EH (cell line): Measurements from ENCODE around the gene NUSAP1.
"Not testable (repeated sequence)": the region's sequence is repeated elsewhere in the genome, so short reads cannot be mapped to it uniquely, and the experiment has no call there.

Experiments used
- DNase-seq: peaks from one replicate; pipeline ENCODE4 v3.0.0-alpha.2; 2015; ENCODE audit warnings: low read depth

The NUSAP1 gene, protein sequence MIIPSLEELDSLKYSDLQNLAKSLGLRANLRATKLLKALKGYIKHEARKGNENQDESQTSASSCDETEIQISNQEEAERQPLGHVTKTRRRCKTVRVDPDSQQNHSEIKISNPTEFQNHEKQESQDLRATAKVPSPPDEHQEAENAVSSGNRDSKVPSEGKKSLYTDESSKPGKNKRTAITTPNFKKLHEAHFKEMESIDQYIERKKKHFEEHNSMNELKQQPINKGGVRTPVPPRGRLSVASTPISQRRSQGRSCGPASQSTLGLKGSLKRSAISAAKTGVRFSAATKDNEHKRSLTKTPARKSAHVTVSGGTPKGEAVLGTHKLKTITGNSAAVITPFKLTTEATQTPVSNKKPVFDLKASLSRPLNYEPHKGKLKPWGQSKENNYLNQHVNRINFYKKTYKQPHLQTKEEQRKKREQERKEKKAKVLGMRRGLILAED

DNA sequence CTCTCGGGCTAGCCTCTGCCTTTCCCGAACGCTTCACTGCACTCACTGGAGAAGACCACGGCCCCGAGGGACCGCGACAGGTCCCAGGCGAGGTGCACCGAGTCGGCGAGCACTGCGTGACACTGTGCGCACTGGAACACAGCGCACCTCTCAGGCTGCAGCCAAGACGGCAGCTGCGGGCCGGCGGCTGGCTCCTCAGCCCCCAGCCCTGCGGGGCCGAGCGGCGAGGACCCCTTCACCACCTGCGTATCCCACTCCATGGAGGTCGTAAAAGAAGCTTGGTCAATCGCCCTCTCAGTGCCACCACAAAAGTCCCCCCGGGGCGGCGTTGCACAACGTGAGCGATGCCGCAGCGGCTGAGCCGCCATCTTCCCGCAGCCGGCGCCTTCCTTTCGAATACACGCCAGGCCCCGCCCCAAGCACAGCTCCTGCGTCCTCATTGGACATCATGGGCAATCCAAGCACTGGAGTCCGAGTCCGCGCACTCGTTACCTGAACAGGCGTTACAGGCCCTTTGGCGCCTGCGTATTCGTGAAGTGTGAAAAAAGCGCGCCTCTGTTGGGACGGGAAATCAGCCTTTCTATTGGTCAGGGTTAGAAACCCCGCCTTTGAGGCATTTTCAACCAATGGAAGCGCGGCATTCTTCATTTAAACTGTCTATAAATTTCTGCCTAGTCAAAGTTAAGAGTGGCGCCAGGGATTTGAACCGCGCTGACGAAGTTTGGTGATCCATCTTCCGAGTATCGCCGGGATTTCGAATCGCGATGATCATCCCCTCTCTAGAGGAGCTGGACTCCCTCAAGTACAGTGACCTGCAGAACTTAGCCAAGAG is at the start of gene NUSAP1, which contains the start of gene OIP5:
Gene NUSAP1, plus strand, starts transcription at position 688 of the 832 bp plus-strand sequence. Its CDS starts 77 bp downstream, at position 765.
Gene OIP5, minus strand, starts transcription at position 398 of the 832 bp plus-strand sequence. Its CDS starts 30 bp downstream, at position 368.
- peak; percentile 100 for DNase-seq

DNA sequence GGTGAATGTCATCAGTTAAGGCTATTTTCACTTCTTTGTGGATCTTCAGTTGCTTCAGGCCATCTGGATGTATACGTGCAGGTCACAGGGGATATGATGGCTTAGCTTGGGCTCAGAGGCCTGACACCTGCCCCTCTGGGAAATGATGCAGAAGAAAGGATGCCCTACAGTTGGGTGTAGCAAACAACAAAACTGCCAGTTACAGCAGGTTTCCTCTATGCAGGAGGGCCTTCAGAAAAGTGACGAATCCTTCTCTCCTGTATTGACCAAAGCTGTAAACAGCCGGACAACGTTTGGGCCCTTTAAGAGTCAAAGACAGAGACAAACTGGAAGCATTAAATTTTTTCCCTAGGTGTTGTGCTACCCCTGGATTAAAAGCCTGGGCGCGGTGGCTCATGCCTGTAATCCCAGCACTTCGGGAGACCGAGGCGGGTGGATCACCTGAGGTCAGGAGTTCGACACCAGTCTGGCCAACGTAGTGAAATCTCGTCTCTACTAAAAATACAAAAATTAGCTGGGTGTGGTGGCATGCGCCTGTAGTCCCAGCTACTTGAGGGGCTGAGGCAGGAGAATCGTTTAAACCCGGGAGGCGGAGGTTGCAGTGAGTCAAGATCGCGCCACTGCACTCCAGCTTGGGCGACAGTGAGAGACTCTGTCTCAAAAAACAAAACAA is 49.6 kb upstream of the NUSAP1 start:
- DNase-seq: not testable (repeated sequence)

DNA sequence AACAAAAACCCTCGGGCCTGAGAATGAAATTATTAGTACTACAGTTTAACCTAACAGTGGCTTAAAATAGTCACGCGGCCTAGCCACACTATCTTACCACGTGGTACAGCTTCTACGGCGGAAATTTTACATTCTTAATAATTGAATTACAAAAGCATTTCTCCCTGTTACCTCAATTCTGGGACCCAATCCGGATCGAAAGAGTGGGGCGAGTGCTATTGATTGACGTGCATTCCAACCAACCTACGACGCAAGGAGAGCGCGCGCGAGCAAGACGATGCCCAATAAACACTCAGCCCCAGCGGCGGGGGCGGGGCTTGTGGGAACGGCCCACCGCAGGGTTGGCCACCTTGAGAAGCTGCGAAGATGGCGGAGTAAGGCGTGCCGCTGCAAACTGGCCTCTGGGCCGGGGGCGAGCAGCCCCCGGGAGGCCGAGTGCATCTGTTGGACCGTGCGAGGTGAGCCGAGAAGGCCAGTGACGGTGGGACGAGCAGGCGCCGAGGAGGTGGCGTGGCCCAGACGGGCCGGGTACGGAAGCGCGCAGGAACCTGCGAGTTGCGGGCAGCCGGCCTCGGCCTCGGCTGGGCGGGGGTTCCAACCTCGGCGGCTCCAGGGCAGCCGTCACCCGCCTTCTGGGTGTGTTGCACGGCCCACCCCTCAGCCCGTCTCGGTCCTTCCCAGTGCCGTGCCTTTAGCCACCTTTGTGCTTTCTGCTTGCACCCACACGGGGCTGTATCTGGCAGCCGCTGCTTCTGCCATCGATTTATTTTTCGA is 48.8 kb upstream of the NUSAP1 start:
- peak; percentile 99 for DNase-seq

GRCh38 chr15:41284427-41285177 is 48.1 kb upstream of the NUSAP1 start:
- DNase-seq: peak; percentile 27

DNA sequence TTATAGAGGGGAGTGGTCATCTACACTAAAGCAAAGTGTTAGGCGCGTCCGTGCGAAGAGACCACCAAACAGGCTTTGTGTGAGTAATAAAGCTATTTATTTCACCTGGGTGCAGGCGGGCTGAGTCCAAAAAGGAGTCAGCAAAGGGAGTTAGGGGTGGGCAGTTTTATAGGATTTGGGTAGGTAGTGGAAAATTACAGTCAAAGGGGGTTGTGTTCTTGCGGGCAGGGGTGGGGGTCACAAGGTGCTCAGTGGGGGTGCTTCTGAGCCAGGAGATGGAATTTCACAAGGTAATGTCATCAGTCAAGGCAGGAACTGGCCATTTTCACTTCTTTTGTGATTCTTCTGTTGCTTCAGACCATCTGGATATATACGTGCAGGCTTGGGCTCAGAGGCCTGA is 47.4 kb upstream of the NUSAP1 start:
- DNase-seq: no peak

- peak; percentile 61 for DNase-seq
These were observed 45.9 kb upstream of the NUSAP1 start for GRCh38 chr15:41286665-41287333.

DNA sequence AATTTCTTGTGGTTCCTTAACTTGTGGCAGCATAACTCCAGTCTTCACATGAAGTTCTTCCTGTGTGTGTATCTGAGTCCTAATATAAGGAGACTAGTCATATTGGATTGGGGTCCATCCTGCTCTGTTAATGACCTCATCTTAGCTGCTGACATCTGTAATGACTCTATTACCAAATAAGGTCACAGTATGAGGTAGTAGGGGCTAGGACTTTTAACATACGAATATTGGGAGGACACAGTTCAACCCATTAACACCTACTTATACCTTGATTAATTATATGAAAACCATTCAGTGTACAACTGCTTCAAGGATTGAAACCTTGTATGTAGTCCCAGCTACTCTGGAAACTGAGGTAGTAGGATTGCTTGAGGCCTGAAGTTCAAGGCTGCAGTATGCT is 44.2 kb upstream of the NUSAP1 start:
- no peak for DNase-seq

GRCh38 chr15:41289953-41290352 is 42.7 kb upstream of the NUSAP1 start:
- no peak for DNase-seq

DNA sequence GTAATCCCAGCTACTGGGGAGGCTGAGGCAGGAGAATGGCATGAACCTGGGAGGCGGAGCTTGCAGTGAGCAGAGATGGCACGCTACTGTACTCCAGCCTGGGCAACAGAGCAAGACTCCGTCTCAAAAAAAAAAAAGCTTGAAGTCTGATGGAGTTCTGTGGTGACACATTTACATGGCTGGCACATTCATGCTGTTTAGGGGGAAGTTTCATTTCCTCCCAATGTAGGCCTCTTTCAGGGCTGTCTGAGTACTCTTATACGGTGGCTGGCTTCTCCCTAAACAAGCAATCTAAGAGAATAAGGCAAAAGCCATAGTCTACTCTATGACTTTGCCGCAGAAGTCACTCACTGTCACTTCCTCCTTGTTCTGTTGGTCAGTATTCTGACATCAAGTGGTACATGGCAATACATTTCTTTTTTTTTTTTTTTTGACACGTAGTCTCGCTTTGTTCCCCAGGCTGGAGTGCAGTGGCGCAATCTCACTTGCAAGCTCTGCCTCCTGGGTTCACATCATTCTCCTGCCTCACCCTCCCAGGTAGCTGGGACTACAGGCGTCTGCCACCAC is 41.5 kb upstream of the NUSAP1 start:
- DNase-seq: no peak

DNA sequence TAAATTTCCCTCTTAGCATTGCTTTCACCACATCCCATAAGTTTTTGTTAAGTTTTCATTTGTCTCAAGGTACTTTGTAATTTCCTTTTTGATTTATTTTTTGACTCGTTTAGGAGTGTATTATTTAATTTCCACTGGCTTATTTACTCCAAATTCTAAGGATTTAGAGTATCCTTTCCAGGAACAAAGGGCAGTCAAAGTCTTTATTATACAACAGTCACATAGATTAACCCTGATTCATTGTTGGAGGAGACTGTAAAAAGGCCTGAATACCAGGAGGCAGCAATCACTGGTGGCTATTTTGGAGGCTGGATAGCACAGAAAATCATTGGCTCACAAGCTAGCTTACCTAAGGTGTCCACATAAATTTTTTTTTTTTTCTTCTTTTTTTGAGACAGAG is 40.2 kb upstream of the NUSAP1 start:
- peak; percentile 28 for DNase-seq

DNA sequence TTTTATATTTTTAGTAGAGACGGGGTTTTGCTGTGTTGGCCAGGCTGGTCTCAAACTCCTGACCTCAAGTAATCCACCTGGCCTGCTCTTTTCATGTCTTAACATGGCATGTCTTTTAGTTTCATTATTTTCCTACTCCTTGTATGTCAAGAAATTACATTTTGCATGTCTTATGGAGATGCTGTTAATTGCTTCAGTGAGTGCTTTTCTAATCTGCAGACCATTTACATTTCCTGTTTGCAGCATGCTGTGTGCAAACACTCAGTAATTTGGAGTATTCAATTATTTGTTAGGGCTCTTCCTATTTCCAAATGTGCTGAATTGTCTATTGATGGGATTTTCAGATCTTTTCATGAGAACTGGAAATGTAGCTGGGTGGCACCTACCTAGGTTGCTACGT is 31.5 kb upstream of the NUSAP1 start:
- DNase-seq: not testable (repeated sequence)

GRCh38 chr15:41301587-41301986 is 31.1 kb upstream of the NUSAP1 start:
- DNase-seq: no peak

GRCh38 chr15:41304149-41304770 is 28.4 kb upstream of the NUSAP1 start:
- DNase-seq: no peak

DNA sequence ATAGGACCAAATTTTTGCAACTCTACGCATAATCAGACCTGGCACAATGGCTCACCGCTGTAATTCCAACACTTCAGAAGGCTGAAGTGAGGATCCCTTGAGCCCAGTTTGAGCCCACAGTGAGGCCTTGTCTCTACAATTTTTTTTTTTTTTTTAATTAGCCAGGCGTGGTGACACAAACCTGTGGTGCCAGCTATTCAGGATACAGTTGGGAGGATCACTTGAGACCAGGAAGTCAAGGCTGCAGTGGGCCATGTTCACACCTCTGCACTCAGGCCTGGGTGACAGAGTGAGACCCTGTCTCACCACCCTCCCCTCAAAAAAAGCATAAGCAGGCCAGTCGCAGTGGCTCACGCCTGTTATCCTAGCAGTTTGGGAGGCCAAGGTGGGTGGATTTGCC is 25.0 kb upstream of the NUSAP1 start:
- no peak for DNase-seq

DNA sequence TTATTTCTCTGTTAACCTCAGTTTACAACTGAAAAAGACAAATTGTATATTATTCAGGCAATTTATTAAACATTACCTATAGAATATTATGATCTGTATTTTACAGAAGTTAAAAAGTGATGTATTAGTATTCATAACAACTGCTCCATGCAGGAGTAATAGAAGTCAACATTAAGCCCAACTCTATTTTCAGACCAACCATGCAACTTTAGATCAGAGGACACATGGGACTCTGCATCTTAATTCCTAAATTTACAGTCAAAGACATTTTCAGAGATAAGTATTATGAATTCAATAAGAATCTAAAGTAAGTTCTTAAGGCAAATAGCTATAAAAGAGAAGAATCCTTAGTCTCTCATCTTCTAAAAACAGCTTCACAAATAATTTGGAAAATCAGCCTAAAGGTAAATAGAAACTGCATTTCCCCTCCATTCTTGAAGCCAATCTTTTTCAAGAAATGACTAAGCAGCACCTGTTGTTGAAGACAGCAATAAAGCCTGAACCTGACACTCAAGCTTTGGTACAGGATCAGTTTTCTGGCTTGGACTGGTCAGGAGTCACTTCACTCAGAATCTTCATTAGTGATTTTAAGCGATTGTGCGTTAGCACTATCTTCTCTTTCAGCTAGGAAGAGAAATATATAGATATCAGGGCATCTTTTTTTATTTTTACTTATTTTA is 23.3 kb upstream of the NUSAP1 start:
- DNase-seq: no peak

DNA sequence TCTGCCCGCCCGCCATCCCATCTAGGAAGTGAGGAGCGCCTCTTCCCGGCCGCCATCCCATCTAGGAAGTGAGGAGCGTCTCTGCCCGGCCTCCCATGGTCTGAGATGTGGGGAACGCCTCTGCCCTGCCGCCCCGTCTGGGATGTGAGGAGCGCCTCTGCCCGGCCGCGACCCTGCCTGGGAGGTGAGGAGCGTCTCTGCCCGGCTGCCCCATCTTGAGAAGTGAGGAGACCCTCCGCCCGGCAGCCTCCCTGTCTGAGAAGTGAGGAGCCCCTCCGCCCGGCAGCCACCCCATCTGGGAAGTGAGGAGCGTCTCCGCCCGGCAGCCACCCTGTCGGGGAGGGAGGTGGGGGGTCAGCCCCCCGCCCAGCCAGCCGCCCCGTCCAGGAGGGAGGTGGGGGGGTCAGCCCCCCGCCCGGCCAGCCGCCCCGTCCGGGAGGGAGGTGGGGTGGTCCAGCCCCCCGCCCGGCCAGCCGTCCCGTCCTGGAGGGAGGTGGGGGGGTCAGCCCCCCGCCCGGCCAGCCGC is 11.8 kb upstream of the NUSAP1 start:
- not testable (repeated sequence) for DNase-seq

DNA sequence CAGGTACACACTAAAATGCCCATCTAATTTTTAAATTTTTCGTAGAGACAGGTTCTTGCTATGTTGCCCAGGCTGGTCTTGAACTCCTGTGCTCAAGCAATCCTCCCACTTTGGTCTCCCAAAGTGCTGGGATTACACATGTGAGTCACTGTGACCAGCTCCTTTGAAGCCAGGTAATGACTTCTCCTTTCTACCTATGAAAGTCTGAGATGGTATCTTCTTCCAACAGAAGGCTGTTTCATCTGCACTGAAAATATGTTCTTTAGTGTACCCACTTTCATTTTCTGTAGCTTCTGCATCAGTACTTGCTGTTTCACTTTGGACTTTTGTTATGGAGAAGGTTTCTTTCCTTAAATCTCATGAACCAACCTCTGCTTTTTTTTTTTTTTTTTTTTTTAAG is 9.1 kb upstream of the NUSAP1 start:
- DNase-seq: no peak

DNA sequence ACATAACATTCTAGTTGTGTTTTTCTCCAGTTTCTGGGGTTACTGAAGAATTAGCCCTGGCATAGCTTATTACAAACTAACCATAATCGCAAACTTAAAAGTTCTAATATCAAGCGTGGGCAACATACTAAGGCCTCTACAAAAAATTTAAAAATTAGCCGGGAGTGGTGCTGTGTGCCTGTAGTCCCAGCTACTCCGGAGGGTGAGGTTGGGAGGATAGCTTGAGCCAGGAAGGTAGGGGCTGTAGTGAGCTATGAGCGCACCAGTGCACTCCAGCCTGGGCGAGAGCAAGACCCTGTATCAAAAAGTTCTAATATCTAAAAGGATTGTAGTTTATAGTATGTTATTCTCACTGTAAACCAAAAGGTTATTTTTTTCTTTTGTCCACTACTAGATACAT is 1.4 kb upstream of the NUSAP1 start:
- DNase-seq: no peak

DNA sequence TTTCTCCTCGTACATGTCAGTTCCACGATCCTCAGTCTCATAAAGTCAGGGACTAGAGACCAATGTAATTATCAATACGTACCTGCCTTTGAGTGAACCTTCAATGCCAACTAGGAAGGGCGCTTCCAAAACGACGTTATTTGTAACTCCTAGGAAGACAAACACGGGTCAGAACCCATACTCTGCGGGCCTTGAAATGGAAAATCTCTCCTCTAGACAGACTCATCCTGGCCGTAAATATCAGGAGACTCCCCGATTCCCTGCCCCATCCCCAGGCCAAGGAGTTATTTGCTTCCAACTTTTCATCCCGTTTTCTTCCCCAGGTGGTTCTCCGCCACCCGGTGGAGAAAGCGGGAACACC is 868 bp upstream of the NUSAP1 start:
- peak; percentile 64 for DNase-seq
